ENCODE data around the gene MAPK7. TPM values are rescaled to one million over a fixed set of nuclear protein-coding genes. Genes with fewer than 3 reads are reported as not detected.

Gene MAPK7
- total RNA-seq, 1 donor from 2014 or later = 30.6 TPM

GRCh38 chr17:19380481-19381301 is 2.4 kb downstream of the MAPK7 start:
- no peak for DNase-seq (ENCODE audit: low spot score)

DNA sequence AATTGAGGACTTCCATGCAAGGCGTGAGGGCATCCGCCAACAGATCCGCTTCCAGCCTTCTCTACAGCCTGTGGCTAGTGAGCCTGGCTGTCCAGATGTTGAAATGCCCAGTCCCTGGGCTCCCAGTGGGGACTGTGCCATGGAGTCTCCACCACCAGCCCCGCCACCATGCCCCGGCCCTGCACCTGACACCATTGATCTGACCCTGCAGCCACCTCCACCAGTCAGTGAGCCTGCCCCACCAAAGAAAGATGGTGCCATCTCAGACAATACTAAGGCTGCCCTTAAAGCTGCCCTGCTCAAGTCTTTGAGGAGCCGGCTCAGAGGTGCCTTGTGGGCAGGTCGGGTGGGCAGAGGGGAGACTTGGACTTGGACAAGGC is 3.1 kb downstream of the MAPK7 start:
- DNase-seq (ENCODE audit: low spot score) = no peak

- no peak for DNase-seq (ENCODE audit: low spot score)
Measured at GRCh38 chr17:19381741-19382444, 3.6 kb downstream of the MAPK7 start.

DNA sequence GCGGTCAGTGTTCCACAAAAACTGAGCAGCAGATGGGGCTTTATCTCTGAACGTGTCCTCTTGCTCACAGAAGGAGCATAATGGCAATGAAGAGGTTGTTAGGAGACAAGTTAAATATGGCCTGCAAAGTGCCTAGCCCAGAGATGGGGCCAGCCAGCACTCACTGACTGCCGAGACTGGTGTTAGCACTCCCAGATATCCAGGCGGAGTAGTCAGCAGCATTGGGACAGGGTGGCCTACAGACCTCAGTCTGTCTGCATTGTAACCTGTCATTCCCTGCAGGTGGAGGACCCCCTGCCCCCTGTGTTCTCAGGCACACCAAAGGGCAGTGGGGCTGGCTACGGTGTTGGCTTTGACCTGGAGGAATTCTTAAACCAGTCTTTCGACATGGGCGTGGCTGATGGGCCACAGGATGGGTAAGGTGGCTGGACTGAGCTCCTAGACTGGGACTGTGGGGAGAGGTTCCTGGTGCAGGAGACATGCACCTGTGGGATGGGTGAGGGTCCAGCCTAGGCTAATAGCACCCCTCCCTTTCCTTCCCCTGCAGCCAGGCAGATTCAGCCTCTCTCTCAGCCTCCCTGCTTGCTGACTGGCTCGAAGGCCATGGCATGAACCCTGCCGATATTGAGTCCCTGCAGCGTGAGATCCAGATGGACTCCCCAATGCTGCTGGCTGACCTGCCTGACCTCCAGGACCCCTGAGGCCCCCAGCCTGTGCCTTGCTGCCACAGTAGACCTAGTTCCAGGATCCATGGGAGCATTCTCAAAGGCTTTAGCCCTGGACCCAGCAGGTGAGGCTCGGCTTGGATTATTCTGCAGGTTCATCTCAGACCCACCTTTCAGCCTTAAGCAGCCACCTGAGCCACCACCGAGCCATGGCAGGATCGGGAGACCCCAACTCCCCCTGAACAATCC is 4.5 kb downstream of the MAPK7 start:
- no peak for DNase-seq (ENCODE audit: low spot score)

DNA sequence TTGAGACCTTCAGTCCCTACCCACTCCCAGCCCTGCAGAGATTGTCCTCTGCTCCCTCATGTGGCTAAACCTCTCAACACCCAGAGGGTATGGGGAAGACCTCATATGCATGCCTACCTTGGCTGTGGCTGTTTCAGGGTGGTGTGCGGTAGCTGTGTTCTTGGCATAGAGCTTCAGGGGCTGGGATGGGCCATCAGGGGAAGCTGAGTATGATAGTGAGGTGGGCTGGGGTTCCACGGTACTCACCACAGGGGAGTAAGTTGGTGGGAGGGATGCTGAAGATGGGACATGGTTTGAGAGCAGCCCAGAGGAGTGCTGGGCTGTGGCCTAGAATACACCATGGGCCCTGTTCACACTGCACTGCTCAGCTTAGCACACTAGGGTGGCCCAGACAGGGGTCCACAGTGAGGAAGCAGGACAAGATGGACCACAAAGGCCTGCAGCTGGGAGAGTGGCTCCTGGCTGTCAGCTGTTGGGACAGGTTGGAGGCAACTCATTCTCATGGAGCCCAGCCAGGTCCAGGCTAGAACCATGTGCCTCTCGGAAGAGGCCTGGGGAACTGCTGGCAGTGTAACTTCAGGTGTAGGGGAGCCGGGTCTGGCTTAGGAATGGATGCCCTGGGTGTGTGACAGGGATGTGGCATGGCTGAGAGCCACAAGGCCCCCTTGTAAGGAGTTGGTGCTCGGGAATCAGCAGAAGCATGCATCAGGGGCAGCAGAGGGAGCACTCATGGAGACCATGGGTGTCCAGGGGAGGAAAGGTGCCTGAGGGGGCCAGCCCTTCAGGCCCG is 5.6 kb downstream of the MAPK7 start:
- no peak for DNase-seq (ENCODE audit: low spot score)

DNA sequence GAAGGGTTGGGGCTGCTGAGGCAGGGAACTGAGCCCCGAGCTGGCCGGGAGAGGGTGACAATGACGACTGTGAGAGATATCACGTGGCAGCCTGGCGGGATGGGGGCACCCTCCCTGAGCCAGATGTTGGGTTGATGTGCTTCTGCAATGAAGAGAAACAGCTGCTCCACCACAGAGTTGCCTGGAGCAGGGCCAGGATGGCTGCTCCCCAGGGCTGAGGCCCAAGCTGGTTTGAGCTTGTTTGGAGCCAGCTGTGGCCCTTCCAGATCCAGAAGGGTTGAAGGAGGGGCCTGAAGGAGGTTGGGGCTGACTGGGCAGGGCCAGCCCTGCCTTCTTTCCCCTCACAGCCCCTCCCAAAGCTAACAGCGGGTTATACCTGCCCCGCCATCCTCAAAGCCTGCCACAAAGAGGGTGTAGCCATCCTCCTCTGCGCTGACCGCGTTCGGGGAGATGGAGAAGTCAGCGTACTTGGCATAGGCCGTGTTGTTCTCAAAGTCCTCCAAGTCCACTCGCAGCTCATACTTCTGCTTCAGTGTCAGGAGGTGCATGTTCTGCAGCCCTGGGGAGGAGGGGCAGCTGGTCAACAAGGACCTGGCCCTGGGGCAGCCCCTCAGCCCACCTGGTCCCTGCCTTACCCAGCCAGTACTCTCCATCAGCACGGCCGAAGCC is 6.6 kb downstream of the MAPK7 start:
- DNase-seq (ENCODE audit: low spot score) = peak; percentile 94

DNA sequence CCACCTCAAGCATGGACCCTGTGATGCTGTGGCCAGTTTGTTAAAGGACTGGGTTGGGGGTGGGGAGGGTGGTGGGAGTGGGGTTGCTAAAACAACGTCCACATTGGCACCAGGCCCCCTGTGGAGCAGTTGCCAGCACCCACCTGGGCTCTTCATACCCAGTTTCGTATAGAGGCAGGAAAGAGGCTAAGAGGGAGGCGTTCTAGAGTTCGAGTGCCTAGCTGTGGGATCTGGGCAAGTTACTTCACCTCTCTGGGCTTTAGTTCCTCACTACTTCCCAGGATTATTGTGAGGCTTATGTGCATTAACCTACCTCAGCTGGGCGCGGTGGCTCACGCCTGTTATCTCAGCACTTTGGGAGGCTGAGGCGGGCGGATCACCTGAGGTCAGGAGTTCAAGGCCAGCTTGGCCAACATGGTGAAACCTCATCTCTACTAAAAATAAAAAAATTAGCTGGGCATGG is 7.3 kb downstream of the MAPK7 start:
- DNase-seq (ENCODE audit: low spot score) = no peak

DNA sequence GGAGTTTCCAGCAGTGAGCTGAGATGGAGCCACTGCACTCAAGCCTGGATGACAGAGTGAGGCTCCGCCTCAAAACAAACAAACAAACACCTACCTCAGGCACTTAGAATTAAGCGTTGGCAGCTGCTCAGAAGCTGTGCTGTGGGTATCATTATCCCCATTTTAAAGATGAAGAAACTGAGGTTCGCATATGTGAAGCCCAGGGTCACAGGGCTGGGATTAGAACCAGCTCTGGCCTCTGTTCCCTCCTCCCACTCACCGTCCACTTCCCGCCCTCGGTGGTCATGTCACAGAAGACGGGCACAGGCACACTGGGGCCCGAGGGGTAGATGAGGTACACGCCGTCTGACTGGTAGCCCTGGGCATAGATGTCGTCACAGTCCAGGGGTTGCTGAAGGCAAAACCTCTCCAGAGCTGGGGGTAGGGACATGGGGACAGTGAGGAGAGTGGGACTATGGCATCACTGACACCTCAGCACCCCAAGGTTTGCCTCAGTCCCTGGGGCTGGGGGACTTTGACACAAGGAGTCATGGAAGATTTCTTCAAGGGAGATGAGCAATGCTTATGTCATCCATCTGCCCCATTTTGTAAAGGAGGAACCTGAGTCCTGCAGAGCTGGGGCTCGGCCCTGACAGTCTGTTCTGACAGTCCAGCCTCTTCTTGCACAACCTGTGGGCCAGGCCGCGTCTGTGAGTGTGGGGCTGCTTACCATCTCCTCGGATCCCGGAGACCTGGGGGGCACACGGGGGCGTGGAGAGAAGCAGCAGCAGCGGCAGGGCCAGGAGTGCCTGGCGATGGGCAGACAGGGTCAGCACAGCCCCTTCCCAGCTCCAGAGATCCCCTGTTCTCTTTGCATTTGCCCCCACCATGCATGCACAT is 8.0 kb downstream of the MAPK7 start:
- DNase-seq (ENCODE audit: low spot score) = no peak

DNA sequence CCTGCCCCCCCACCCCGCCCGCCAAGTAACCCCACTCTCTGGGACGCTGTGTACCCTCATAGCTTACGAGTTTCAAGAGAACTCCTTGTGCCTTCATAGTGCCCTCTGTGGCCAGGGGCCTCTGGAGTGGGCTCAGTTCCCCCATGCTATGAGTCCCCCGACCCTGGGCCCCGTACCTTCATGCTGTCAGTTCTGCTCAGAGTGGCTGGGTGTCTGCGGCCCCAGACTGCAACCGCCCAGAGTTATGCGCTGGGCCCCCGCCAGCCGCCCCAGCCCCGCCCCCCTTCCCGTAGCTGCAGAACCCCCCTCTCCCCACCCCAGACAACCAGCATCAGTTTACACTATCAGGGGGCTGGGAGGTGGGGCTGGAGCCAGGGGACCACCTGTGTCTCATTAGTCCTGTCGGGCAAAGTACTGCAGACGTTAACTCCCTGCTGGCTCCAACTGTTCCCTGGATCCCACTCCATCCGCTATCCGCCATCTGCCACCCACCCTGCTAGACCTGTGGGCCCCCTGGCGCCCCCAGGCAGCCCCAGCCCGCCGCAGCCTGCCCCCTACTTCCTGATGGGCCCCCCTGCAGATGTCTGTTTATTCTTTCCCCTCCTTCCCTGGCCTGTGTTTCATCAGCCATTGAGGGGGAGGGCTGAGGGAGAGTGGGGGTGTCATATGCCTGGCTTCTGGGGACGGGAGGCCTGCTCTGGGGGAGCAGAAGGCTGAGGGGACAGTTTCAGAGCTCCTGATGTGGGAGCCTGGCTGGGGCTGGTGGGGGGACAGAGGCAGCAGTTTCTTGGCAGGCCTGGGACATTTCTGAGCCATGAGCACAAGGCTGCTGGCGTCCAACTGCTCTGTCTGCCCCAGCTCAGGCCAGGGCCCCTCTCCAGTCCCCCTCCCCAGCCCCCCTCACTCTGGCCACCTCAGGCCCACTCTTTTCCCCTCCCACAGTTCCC is 8.9 kb downstream of the MAPK7 start, which contains the start of gene MFAP4:
Gene MFAP4 (minus strand): TSS at position 217 of the 947 bp plus-strand sequence. CDS start 35 bp downstream, at position 182.
- DNase-seq (ENCODE audit: low spot score) = peak; percentile 83

- no peak for DNase-seq (ENCODE audit: low spot score)
Measured at GRCh38 chr17:19387921-19388521, 9.7 kb downstream of the MAPK7 start.

GRCh38 chr17:19388791-19389785 is 10.8 kb downstream of the MAPK7 start:
- DNase-seq (ENCODE audit: low spot score) = no peak

GRCh38 chr17:19390951-19391350 is 12.7 kb downstream of the MAPK7 start:
- no peak for DNase-seq (ENCODE audit: low spot score)

- DNase-seq (ENCODE audit: low spot score) = no peak
Measured at GRCh38 chr17:19391432-19391831, 13.1 kb downstream of the MAPK7 start.

GRCh38 chr17:19392303-19392702 is 14.0 kb downstream of the MAPK7 start:
- DNase-seq (ENCODE audit: low spot score) = no peak

GRCh38 chr17:19397556-19398041 is 19.3 kb downstream of the MAPK7 start:
- DNase-seq (ENCODE audit: low spot score) = no peak

Measured in ureter (tissue), 1 donor.